Stimulated activated naive B cell treated with anti-CD40 and anti-IgM and Interleukin-4, amounts not matched to agents 10 μg/mL and 1 μg/mL and 100 μg/mL, for 72 hours (primary cell): ENCODE results near the gene SCD.

Experiments
- ATAC-seq, 2 donors: fragments of 150-1000 bp; cut with Tn5 transposase; replicated peaks; 2 replicates each; pipeline ENCODE4 v1.10.0; 2021; ENCODE audit warnings: moderate library complexity in 1 of 2
- DNase-seq: peaks from one replicate; pipeline ENCODE4 v3.0.0; 2021
- H3K27ac Mint-ChIP-seq: one replicate; pipeline ENCODE4 v1.8.0; 2022; ENCODE audit warnings: mild to moderate bottlenecking, mixed read lengths
- H3K27me3 Mint-ChIP-seq, 2 donors: one replicate each; pipeline ENCODE4 v1.8.0; 2022; ENCODE audit warnings: mixed read lengths in 2 of 2
- H3K36me3 Mint-ChIP-seq, 2 donors: one replicate each; pipeline ENCODE4 v1.8.0; 2022; ENCODE audit warnings: mixed read lengths in 2 of 2, mild to moderate bottlenecking in 1 of 2
- H3K4me1 Mint-ChIP-seq, 2 donors: one replicate each; pipeline ENCODE4 v1.8.0; 2022; ENCODE audit warnings: mixed read lengths in 2 of 2, mild to moderate bottlenecking in 1 of 2
- H3K4me3 Mint-ChIP-seq, 2 donors: one replicate each; pipeline ENCODE4 v1.8.0; 2022; ENCODE audit warnings: mild to moderate bottlenecking in 2 of 2, mixed read lengths in 2 of 2, moderate library complexity in 1 of 2
- H3K9me3 Mint-ChIP-seq, 2 donors: one replicate each; pipeline ENCODE4 v1.8.0; 2022; ENCODE audit warnings: mixed read lengths in 2 of 2, mild to moderate bottlenecking in 1 of 2

The SCD gene

DNA sequence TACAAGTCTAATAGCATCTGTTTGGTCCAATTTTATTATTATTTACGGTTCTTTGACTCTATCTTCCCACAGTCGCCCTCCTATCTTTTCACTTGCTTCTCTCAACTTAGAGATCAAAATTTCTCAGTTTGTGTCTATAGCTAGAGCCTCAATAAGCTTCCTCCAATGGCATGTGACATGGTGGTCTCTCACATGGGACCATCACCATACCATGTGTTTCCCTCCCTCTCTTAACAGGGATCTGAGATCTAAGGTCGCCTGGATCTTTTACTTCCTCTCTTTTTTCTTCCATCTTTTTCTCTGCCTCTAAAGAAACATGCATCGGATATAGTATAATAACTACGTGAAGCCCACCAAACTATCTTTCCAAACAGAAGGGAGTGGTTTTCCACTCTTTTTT lies 18.8 kb upstream of the SCD start:
- Mint-ChIP-seq H3K27ac (peak overlapping the region; percentile 56), H3K4me3 (no peak overlapping the region), H3K9me3 (no peaks in the 10 kb centered on the region), H3K4me1 (peaks cover 15 to 27% of the 10 kb centered on the region in 2 donors), H3K27me3 (peaks cover 31 to 36% of the 10 kb centered on the region in 2 donors), H3K36me3 (no peaks in the 10 kb centered on the region)
- no peak for ATAC-seq
- no peak for DNase-seq

DNA sequence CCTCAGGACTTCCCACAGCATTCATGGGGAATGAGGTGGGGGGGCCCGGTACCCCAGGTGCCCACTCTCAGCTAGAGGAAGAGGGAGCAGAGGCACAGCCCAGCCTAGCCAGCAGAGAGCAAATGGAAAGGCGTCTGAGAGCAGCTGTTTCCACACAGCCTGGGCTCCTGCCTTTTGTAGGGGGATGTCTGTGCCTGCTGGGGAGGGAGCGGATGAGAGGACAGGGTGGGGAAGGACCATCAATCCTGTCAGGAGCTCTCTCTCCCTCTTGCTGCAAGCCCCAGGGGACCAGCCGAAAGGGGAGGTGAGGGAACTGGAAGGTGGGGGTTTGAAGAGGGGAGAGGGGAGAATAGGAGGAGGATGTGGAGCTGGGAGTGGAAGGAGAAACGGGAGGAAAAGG lies 17.0 kb upstream of the SCD start, which contains the start of gene PKD2L1:
Gene PKD2L1, minus strand, starts transcription at position 150 of the 400 bp plus-strand sequence. Its CDS starts 125 bp downstream, at position 25.
- Mint-ChIP-seq H3K36me3 (no peaks in the 10 kb centered on the region), H3K4me3 (no peak within 1 kb of the TSS), H3K27me3 (peaks cover 31 to 36% of the 10 kb centered on the region in 2 donors)

DNA sequence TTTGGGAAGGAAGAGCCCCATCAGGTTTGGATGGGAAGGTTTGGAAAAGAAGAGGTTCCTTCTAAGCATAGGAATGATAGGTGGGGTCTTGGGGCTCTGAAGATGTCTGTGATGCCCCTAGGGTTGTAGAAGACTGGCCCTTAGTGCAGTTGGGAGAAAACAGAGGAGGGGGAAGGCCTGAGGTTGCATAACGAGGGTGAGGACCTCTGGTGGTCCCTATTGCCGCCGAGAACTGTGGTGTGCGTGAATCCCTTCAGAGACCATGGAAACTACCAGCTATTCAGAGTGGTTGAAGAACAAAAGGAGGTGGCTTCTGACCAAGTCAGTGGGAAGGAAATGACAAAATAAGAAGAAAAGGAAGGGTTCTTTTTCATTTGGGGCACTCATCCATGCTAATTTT lies 13.9 kb upstream of the SCD start:
- Mint-ChIP-seq H3K4me1 (peaks cover 2 to 4% of the 10 kb centered on the region in 2 donors), H3K27ac (no peak overlapping the region), H3K9me3 (no peaks in the 10 kb centered on the region), H3K36me3 (no peaks in the 10 kb centered on the region), H3K27me3 (peaks cover 31 to 36% of the 10 kb centered on the region in 2 donors), H3K4me3 (no peak overlapping the region)
- DNase-seq (no peak), ATAC-seq (no peak)

More for the DNA sequence above, 17.0 kb upstream of the SCD start, which contains the start of gene PKD2L1:
- DNase-seq: no peak
- no peak for ATAC-seq
- H3K27ac Mint-ChIP-seq: peak within 1 kb of the TSS; percentile 82
- H3K9me3 Mint-ChIP-seq: no peaks in the 10 kb centered on the region
- peaks cover 15 to 27% of the 10 kb centered on the region in 2 donors for H3K4me1 Mint-ChIP-seq

DNA sequence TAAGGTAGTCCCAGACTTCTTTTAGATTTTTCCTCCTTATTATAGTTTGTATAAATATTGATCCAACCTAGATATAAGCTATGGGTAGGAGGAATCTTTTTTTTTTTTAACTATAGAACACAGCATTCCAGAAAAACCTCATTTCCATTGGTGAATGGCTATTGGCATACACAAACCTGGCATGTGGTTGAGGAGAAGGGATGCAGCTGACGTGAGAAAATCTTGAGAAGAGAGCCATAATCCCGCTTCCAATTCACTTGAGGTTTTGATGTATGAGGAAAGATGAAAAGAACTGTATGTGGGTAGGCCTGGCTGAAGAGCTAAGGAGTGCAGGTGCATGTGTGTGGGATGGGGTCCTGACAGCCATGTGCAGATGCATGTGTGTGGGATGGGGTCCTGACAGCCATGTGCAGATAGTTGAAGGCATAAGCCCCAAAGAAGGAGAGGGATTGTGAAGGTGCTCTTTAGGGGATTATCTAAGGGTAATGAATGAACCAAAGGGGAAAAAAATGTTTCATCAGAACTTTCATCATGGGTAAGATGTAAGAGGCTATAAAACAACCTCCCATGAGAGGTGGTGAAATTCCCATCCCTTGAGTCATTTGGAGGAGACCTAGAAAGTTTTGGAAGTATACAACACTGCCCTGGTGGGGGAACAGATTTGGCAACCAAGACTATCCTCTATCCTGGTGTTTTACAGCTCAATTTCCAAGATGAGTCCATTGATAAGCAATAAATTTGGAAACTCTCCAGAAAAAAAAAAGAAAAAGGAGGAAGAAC lies 13.2 kb upstream of the SCD start:
- DNase-seq: no peak
- Mint-ChIP-seq H3K4me1 (peaks cover 8% of the 10 kb centered on the region in 2 donors), H3K27me3 (peaks cover 31 to 36% of the 10 kb centered on the region in 2 donors), H3K4me3 (no peak overlapping the region), H3K27ac (no peak overlapping the region), H3K9me3 (no peaks in the 10 kb centered on the region), H3K36me3 (no peaks in the 10 kb centered on the region)
- no peak for ATAC-seq

DNA sequence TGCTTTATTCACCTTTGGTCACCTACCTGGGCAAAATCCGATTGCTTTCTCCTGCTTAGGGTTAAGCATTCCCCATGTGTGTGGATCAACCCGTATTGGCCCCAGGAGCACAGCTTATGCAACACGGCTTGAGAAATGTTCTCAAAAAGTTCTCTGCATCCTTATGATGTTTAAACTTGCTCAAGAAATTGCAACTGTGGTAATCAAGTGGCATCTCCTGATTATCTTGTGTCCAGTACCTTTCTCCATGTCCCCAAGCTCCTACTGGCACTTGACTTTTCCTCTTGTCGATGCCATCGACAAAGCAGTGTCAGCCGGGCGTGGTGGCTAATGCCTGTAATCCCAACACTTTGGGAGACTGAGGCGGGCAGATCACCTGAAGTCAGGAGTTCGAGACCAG lies 12.3 kb upstream of the SCD start:
- Mint-ChIP-seq H3K4me1 (peaks cover 15 to 17% of the 10 kb centered on the region in 2 donors), H3K4me3 (no peak overlapping the region), H3K27me3 (peaks cover 31% of the 10 kb centered on the region in 2 donors), H3K27ac (no peak overlapping the region), H3K9me3 (no peaks in the 10 kb centered on the region), H3K36me3 (no peaks in the 10 kb centered on the region)
- ATAC-seq (no peak), DNase-seq (no peak)

DNA sequence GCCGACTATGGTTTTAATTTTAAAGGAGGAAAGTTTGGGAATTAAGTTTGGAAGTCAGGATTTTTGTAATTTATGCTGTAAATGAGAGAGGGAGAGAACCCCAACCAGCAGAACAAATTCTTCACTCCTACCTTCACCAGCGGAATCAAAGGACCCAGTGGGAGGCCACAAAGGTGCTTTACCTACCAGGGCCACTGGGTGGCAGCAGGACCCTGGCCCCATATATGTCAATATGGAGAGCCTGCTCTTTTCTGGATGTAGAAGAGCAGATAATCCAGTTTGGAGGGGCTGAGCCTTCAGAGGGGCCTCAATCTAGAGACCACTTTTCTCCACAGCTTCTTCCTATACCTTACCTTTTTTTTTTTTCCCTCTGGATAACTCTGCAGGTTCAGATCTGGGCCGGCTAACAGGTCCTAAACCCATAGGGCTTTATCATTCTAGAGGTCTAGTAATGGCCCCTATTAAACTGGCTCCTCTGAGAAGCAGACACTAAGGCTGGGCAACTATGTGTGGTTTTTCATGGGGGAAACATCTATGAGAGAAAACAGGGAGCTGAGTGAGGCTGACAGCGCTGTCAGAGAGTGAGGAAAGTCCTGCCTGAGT lies 8.5 kb upstream of the SCD start:
- Mint-ChIP-seq H3K9me3 (no peaks in the 10 kb centered on the region), H3K4me3 (peak overlapping the region in 1 of 2 donors; percentile 39), H3K36me3 (no peaks in the 10 kb centered on the region), H3K27ac (peak overlapping the region; percentile 89), H3K27me3 (no peaks in the 10 kb centered on the region), H3K4me1 (peaks cover 25 to 34% of the 10 kb centered on the region in 2 donors)
- ATAC-seq (peak; percentile 77 to 80), DNase-seq (peak; percentile 60)

DNA sequence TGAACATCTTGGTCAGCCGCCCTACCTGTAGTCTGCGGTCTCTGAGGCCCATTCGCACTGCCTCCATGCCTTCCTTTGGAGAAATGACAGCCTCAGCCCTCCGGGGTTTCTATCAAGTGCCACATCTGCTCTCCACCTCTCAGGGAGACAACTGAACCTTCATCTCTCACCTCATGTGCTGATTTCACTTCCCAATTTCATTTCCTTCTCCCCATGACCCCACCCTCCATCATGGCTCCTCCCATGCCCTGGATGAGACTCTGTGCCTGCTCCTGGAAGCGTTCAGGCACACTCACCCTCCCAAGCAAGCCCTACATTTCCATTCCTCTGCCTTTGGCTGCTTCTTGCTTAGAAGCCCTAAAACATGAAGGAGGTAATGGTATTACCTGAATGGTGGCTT lies 7.8 kb upstream of the SCD start:
- ATAC-seq (peak; percentile 85 to 86), DNase-seq (peak; percentile 52)
- H3K36me3 Mint-ChIP-seq: no peaks in the 10 kb centered on the region
- no peaks in the 10 kb centered on the region for H3K27me3 Mint-ChIP-seq
- peak overlapping the region; percentile 80 for H3K27ac Mint-ChIP-seq
- peak overlapping the region; percentile 33 to 66 for H3K4me3 Mint-ChIP-seq
- no peaks in the 10 kb centered on the region for H3K9me3 Mint-ChIP-seq
- H3K4me1 Mint-ChIP-seq: peaks cover 25 to 34% of the 10 kb centered on the region in 2 donors

DNA sequence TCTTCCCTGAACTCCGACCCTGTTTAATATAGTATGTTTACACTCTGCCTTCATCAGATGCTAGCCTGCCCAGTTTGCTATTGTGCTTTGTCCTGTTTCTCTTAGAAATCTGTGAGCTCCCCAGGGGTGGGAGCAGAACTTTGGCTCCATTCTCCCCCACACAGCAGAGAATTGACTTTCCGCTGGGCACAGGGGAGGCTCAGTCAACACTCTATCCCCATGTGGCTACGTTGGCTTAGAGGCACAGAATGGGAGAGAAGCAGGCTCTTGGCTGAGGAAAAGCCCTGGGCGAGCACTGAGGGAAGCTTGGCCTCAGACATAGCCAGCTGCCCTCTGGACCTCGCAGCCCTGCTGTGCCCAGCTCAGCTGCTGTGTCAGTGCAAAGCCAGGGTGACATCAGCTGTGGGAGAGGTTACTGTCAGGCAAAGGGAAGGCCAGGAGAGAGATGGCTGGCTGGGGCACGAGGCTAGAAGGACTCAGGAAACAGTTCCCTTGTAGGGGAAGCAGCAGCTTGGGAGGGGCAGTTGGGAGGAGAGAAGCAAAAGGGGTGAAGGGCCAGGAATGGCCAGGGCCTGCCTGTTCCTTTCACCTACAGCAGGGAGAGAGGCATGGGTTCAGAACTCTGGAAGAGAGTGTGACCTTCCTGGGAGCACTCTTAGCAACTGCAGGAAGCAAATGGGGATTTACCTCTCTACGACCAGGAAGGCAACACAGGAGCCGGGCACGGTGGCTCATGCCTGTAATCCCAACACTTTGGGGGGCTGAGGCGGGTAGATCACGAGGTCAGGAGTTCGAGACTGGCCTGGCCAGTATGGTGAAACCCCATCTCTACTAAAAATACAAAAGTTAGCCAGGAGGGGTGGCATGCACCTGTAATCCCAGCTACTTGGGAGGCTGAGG lies 5.8 kb upstream of the SCD start:
- no peak for ATAC-seq
- H3K4me3 Mint-ChIP-seq: no peak overlapping the region
- no peaks in the 10 kb centered on the region for H3K36me3 Mint-ChIP-seq
- H3K27me3 Mint-ChIP-seq: no peaks in the 10 kb centered on the region
- H3K27ac Mint-ChIP-seq: peak overlapping the region; percentile 25
- H3K4me1 Mint-ChIP-seq: peaks cover 37 to 46% of the 10 kb centered on the region in 2 donors
- H3K9me3 Mint-ChIP-seq: no peaks in the 10 kb centered on the region
- no peak for DNase-seq

DNA sequence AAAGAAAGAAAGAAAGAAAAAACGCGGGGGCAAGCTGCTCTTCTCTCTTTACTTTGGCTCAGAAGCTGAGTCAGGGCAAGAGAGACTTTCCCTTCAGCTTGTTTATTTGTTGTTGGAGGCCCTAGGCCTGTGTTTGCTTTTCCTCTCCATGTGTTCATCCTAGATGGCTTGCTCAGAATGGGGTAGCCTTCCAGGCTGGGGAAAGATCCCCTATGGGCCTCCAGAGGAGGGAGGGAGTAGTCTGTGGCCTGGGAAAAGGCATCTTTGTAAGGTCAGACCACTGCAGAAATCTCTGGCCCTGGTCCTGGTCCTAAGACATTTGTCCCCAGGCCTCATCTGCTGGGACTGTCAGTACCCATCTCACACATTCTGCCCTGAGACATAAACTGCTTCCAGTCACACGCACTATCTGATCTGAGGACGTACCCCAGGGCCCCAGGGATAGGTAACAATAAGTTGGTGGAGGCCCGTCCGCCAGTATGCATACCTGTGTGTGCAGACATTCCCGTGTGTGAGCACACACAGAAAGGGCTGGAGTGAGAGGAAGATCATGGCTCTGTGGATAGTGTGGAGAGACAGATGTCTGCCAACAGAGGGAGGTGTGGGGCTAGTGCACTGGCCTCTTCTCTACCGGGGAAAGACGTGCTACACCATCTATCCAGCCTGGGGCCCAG lies 4.9 kb upstream of the SCD start:
- Mint-ChIP-seq H3K4me1 (peaks cover 39 to 48% of the 10 kb centered on the region in 2 donors), H3K36me3 (no peaks in the 10 kb centered on the region), H3K9me3 (no peaks in the 10 kb centered on the region), H3K27me3 (no peaks in the 10 kb centered on the region), H3K27ac (no peak overlapping the region), H3K4me3 (no peak overlapping the region)
- no peak for ATAC-seq
- no peak for DNase-seq

DNA sequence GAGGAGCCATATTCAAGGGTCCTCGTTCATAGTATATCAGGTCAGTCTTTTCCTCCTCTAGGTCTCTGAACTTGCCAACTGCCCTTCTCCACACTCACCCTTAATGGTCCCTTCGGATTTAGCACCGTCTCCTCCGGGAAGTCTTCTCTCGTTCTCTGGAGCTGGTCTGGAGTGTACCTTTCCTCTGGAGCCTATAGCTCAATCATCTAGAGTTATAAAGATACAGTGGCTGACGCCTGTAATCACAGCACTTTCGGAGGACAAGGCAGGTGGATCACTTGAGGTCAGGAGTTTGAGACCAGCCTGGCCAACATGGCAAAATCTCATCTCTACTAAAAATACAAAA lies 4.4 kb upstream of the SCD start:
- ATAC-seq (no peak), DNase-seq (no peak)
- Mint-ChIP-seq H3K4me3 (no peak overlapping the region), H3K9me3 (no peaks in the 10 kb centered on the region), H3K4me1 (peaks cover 40 to 49% of the 10 kb centered on the region in 2 donors), H3K36me3 (peaks cover 2% of the 10 kb centered on the region in 2 donors), H3K27ac (no peak overlapping the region), H3K27me3 (no peaks in the 10 kb centered on the region)

DNA sequence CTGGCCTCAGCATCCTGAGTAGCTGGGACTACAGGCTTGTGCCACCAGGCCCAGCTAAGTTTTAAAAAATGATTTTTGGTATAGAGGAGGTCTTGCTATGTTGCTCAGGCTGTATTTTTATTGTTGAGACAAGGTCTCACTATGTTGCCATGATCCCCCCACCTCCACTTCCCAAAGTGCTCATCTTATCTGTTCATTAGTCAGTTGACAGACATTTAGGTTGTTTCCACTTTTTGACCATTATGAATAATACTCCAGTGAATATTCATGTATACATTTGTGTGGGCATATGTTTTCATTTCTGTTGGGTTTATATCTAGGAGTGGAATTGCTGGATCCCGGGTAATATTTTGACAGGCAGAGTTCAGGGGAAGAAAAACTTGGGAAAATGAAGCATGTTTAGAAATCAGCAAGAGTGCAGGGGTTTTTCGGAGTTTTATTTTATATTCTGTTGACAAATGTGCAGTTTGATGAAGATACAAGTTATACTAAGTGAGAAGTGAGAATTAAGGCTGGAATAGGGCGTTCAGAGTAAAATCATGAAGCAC lies 2.7 kb upstream of the SCD start:
- Mint-ChIP-seq H3K36me3 (peaks cover 17 to 19% of the 10 kb centered on the region in 2 donors), H3K27ac (no peak overlapping the region), H3K4me3 (no peak overlapping the region), H3K4me1 (peaks cover 43 to 53% of the 10 kb centered on the region in 2 donors), H3K9me3 (no peaks in the 10 kb centered on the region), H3K27me3 (no peaks in the 10 kb centered on the region)
- DNase-seq: no peak
- no peak for ATAC-seq

DNA sequence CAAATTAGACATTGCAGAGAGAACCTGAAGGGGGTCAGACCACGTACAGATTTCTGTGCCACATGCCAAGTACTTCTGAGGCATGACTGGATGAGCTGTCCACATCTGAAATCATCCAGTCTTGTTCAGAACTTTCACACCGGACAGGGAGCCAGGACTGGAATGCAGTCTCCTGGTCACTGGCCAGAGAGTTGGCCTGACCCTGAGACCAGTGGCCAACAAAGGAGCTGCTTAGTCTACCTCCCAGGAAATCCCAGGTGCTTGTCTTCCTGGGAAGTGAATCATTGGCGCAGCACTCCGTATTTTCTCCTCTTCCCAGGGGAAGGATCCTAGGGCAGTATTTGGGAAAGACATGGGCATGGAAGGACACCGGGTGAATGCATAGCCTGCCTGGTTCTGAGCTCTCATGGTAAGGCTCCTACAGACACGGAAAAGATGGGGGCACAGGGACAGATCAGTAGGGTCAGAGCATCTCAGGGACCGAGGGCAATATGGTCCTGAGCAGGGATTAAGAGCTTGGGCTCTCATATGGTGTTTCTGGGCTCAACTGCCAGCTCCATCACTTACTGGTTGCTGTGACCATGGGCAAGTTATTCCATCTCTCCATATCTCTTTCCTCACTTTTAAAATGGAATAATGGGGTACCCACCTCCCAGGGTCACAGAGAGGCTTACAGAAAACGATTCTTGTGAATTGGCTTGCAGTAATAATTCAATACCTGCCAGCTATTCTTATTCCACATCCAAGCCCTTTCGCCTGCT lies 1.3 kb upstream of the SCD start:
- Mint-ChIP-seq H3K9me3 (no peaks in the 10 kb centered on the region), H3K36me3 (peaks cover 29 to 33% of the 10 kb centered on the region in 2 donors), H3K27ac (peak overlapping the region; percentile 94), H3K27me3 (no peaks in the 10 kb centered on the region), H3K4me1 (peaks cover 39 to 56% of the 10 kb centered on the region in 2 donors), H3K4me3 (peak overlapping the region; percentile 88 to 96)
- no peak for DNase-seq
- no peak for ATAC-seq

DNA sequence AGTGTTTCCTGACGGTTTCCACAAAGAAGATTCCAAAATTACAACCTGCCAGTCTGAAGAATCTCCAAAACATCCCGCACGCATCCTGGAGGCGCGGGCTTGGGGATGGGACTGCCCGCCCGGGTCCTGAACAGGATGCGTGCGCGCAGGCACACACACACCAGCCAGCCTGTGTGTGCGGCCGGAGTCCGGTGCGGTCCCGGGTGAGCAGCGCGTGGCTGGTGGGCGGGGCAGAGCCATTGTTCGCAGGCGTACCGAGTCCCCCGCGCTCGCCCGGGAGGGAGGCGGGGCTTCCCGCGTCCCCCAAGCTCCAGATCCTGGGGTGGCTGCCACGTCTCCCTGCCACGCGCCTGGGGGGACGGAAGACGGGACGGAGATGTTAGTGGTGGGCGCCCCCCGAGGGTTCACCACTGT lies 675 bp upstream of the SCD start:
- DNase-seq (peak; percentile 74), ATAC-seq (peak; percentile 79 to 82)
- H3K9me3 Mint-ChIP-seq: no peaks in the 10 kb centered on the region
- H3K27ac Mint-ChIP-seq: peak overlapping the region; percentile 94
- no peaks in the 10 kb centered on the region for H3K27me3 Mint-ChIP-seq
- peaks cover 35 to 39% of the 10 kb centered on the region in 2 donors for H3K36me3 Mint-ChIP-seq
- H3K4me3 Mint-ChIP-seq: peak overlapping the region; percentile 88 to 96
- peaks cover 43 to 57% of the 10 kb centered on the region in 2 donors for H3K4me1 Mint-ChIP-seq
